Right renal pelvis (tissue), 4 donors: ENCODE data around the gene MYO15A. TPM values are rescaled to one million over a fixed set of nuclear protein-coding genes. Genes with fewer than 3 reads are reported as not detected.

Experiments used
- DNase-seq, 4 donors: peaks; one replicate each; pipeline ENCODE4 v3.0.0-alpha.2; 2013; ENCODE audit warnings: low read depth in 4 of 4, low spot score in 3 of 4, missing footprints in 1 of 4
- polyA plus RNA-seq, 4 donors: library from polyadenylated mRNA; unstranded; fragments of 120-200 nt; gene quantifications; one replicate each; pipeline ENCODE4 v1.2.1, GENCODE V29; 2013; ENCODE audit not compliant: insufficient read length in 4 of 4

The MYO15A gene
- polyA plus RNA-seq, 4 donors: 2.1 to 3.8 (median 2.8) TPM

- DNase-seq: peak; percentile 98 to 99 (median 99)
Measured at GRCh38 chr17:18183334-18184142, 75.0 kb downstream of the MYO15A start, which contains the start of gene ALKBH5. Gene ALKBH5, plus strand, starts transcription at chr17:18183828. Its CDS starts 416 bp downstream, at chr17:18184244.

- no peak for DNase-seq
Measured at GRCh38 chr17:18184143-18185031, 75.8 kb downstream of the MYO15A start.

GRCh38 chr17:18185391-18185790, 76.8 kb downstream of the MYO15A start:
- no peak for DNase-seq

- no peak for DNase-seq
Measured at GRCh38 chr17:18185832-18186626, 77.5 kb downstream of the MYO15A start.

DNA sequence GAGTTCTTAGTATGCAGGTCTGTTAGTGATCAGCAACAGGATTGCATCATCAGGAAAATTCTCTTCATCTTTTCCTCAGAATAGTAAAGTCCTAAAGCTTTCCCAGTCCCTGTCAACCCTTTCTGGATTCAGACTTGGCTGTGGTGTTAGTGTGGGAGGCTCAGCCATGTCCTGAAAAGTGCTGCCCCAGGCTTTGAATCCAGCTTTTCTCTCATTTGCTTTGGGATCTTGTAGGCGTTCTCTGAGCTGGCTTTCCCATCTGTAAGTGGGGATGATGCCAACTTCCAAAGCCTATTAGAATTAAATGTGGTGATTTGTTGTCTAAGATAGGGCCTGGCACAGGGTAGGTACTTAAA, 78.0 kb downstream of the MYO15A start:
- no peak for DNase-seq

- DNase-seq: no peak
Measured at GRCh38 chr17:18187226-18187625, 78.7 kb downstream of the MYO15A start.

DNA sequence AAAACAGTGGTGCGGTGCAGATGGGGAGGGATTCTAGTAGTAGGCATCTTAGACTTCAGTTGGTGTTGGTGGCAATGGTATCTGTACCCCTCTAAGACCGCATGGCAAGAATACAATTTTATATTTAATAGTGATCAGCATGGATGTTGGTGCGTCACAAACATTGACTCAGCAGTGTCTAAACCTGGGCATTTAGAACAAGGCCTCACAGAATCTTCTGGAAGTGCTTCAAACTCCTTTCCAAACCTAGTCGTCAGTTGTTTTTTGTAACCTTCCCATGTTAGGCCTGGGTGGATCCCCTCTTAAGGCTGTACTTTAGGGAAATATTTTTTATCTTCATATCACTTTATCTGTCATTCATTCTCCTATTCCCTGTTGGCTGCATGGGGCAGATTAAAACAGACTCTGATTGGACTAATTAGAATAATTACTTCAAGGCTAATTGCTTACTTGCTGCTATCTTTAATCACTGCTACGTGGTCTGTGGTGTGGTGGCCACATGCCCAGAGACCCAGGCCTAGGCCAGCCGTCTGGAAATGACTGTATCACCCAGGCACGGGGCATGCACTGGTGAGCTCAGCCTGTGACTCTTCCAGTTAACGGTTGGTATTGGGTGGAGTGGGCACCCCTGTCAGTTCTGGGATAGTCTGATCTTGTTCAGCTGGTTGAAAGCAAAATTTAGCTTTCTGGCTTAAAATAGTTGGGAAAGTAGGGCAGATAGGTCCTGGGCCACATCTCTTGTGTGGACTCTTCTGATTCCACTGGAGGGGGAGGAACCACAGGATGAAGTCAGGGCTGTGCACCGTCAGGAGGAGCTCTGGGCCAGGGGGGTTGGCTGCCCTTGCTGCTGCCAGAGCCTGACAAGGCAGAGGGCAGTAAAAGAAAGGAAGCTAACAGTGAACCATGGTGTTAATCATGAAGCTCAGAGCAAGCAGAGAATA, 79.5 kb downstream of the MYO15A start:
- DNase-seq: no peak

GRCh38 chr17:18190628-18191235, 82.2 kb downstream of the MYO15A start:
- DNase-seq: no peak

DNA sequence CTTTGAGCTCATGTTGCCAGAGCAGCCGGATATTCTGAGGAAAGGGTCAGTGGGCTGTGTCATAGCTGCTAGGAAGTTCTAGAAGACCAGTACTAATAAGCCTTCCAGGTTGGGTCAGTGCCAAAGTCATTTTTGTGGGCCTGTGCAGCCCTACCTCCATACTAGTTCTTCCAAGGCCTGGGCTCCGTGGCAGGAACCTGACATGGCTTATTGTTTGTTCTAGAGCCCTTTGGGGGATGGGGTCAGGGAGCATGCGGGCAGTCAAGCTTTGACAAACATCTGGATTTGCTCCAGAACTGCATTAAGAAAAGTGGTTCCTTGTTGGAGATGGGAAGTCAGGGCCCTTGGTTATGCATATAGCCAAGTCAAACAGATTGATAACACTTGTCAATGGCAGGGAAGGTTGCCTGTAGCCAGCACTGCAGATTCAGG, 82.7 kb downstream of the MYO15A start:
- peak in 1 of 4 donors; percentile 46 for DNase-seq

DNA sequence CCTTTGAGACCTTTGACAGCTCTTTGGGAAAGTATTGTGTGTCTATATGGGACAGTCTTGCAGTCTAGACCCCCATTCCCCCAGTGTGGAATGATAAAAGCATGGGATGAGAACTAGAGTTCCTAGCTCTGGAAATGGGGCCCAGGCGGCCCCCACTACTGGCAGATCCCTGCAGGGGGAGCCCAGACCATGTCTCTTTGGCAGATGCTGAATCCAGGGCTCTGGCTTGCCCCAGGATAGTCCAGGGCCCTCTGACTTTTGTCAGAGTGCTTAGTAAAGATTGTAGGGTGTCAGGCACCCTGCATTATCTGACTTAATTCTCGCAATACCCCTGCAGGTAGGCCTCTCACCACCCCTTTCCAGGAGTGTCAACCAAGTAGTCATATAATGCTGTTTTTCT, 83.4 kb downstream of the MYO15A start:
- no peak for DNase-seq

- DNase-seq: no peak
Measured at GRCh38 chr17:18194394-18194793, 85.8 kb downstream of the MYO15A start.

GRCh38 chr17:18194804-18195203, 86.2 kb downstream of the MYO15A start:
- DNase-seq: no peak

- DNase-seq: no peak
Measured at GRCh38 chr17:18195246-18195645, 86.7 kb downstream of the MYO15A start.

DNA sequence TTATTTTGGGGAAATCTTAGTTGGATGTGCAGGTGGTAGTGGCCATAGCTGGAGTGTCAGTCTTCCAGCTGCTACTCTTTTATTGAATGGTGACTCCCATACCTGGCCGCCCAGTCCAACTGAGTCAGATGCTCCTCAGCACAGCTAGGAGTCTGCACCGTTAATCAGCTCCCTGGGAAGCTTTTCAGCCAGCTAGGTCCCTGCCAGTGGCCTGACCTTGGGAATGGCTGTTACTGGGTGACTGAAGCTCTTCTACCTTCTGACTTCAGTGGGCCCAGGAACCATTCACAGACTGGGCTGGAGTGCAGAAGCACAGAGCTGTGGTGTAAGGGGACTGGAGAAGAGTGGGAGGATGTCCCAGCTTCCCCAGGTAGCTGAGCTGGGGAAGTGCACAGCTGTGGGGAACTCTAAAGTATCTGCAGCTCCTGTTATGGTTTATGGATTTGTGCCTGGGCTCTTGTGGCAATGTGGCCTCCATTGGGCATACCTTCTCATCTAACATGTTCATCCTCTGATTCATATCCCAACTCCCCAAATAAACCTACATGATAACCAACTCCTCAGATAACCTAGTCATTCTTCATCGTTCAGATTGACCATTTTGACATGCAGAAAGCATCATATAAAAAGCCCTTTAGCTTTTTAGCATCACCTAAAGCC, 89.1 kb downstream of the MYO15A start:
- DNase-seq: no peak

DNA sequence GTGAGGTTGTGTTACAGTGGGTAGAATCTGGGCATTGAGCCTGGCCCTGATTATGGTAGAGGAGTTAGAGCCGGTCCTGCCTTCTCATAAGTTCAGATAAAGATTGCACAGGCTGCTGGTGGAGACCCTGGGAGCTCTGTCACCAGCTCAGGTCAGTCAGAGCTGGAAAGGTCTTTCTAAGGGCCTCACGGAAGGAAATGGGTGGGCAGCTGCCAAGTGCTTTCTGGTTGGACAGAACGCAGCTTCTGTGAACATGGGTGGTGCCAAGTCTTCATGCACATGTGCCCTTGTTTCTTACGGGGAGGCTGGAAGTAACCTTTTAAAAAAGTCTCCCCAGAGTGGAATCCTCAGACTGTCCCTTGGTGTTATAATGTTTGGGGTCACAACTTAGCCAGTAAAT, 90.0 kb downstream of the MYO15A start:
- no peak for DNase-seq

DNA sequence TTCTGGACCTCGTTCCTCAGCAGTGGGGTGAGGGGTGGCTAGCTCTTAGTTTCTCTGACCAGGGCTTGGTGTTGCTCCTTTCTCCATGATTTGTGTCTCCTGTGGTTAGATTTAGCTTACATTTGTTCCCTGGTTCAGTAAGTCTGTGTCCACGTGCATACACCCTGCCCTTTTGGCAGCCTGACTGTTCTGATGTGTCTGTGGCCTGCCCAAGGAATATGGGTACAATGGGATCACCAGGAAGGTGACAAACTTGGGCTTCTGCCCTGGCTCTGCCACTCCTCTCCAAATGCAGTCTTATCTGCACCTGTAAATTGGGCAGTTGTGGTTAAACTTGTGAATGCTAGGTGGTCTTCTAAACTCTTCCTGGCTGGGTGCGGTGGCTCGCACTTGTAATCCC, 92.6 kb downstream of the MYO15A start:
- no peak for DNase-seq

DNA sequence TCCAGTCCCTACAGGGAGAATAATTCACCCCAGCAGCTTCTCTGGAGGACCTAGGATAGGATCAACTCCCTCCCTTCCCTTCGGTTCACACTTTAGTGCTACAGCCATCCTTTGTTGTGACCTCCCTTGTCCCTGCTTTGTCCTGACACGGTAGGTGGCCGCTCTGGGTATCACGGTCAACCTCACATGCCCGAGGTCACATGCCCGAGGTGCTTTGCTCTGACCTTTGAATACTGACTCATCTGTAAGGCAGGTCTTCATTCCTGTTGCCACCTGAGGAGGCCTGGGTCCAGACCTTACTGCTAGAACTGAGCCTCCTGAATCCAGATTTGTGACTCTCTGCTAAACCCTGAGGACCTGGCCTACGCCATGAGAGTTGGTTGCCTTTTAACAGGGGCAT, 94.8 kb downstream of the MYO15A start:
- no peak for DNase-seq

DNA sequence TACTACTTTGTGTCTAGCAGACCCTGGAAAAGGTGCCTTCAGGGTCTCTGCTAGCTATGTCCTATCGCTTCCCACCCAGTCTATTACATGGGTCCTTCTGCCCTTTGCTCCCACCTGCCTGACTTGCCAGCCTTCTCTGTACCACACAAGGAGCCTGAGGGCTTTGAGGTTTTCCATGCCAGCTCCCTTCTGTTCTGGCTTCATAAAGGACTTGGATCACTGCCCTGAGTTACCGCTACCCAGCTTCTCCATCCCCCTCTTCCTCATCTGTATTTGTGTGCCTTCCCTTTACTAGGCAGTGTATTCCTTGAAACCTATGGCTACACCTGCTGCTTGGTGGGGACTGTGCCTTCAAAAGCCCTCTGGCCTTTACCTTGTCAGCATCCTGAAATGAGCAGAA, 97.3 kb downstream of the MYO15A start:
- DNase-seq: no peak

- DNase-seq: no peak
Measured at GRCh38 chr17:18206962-18207361, 98.4 kb downstream of the MYO15A start.
